ENCODE measurements around the gene CAMK2N2. TPM values are rescaled to one million over a fixed set of nuclear protein-coding genes. Genes with fewer than 3 reads are reported as not detected.

Gene CAMK2N2
- total and polyA plus RNA-seq, 2 donors (not counting 1 experiment from before 2014, with no cell fraction given), result not detected

- no peak for DNase-seq
- Histone ChIP-seq H3K36me3 (replicated peaks in 1 of 2; ENCODE audit: control extremely low read depth in 1 of 2, control insufficient read depth in 1 of 2, extremely low read depth in 1 of 2, insufficient read depth in 2 of 2, low read length in 1 of 2) (no peaks in the 10 kb centered on the region), H3K27ac (ENCODE audit: low read length in 2 of 2) (no peak overlapping the region), H3K79me2 (ENCODE audit: control insufficient read depth, insufficient read depth, low read length) (no peaks in the 10 kb centered on the region), H3K4me2 (replicated peaks; ENCODE audit: low read depth, low read length, poor library complexity, severe bottlenecking) (no peak overlapping the region), H3K4me3 (ENCODE audit: control extremely low read depth in 1 of 5, extremely low read depth in 1 of 5, insufficient read depth in 1 of 5, low read depth in 2 of 5, low read length in 4 of 5) (no peak overlapping the region), H3K9me3 (ENCODE audit: control extremely low read depth in 1 of 3, control insufficient read depth in 2 of 3, insufficient read depth in 1 of 3, low read length in 2 of 3) (no peaks in the 10 kb centered on the region), H3K27me3 (replicated peaks in 1 of 4; ENCODE audit: control extremely low read depth in 1 of 4, control insufficient read depth in 3 of 4, insufficient read depth in 4 of 4, low read length in 3 of 4) (peaks cover 0 to 25% (median 9%) of the 10 kb centered on the region in 4 experiments), H3K4me1 (ENCODE audit: control insufficient read depth in 2 of 2, insufficient read depth in 2 of 2, low read length in 2 of 2) (no peaks in the 10 kb centered on the region), H4K20me1 (ENCODE audit: control insufficient read depth, insufficient read depth, low read length, poor library complexity, severe bottlenecking) (no peaks in the 10 kb centered on the region), H2AFZ (ENCODE audit: insufficient read depth, low read depth, low read length, poor library complexity, severe bottlenecking) (no peak overlapping the region), H3K9ac (ENCODE audit: low read length) (no peak overlapping the region)
- Mint-ChIP-seq H3K4me3 (no peak overlapping the region), H3K9me3 (ENCODE audit: insufficient read depth) (no peaks in the 10 kb centered on the region), H3K4me1 (no peaks in the 10 kb centered on the region), H3K27me3 (peaks cover 27% of the 10 kb centered on the region), H3K27ac (no peak overlapping the region)
- CTCF ChIA-PET, result interaction anchor here (0.9 kb wide), 1 partner anchor 31 kb away, joined by 3 read pairs; no protein-coding TSS in a partner anchor
- POLR2A ChIA-PET, result no interaction called here
- TF ChIP-seq EZH2 (IDR thresholded peaks at IDR 0.05; ENCODE audit: borderline replicate concordance, insufficient read depth, low read depth, low read length, poor library complexity, severe bottlenecking) (no peak), CTCF (IDR thresholded peaks at IDR 0.05) (no peak)
- no peak for ATAC-seq (ENCODE audit: low read depth)
- intact Hi-C loops (cut with micrococcal nuclease), result no loop called here
- 90% methylated on average over 2 of the region's 3 CpGs for WGBS (ENCODE audit: insufficient coverage)
These were observed 38.8 kb downstream of the CAMK2N2 start for GRCh38 chr3:184222521-184222920.

- Mint-ChIP-seq H3K27me3 (peaks cover 16% of the 10 kb centered on the region), H3K4me3 (no peak overlapping the region), H3K9me3 (ENCODE audit: insufficient read depth) (no peaks in the 10 kb centered on the region), H3K27ac (no peak overlapping the region), H3K4me1 (no peaks in the 10 kb centered on the region)
- no peaks in the 10 kb centered on the region for H3K4me1 ChIP-seq (ENCODE audit: control insufficient read depth in 2 of 2, insufficient read depth in 2 of 2, low read length in 2 of 2)
- no peak overlapping the region for H3K9ac ChIP-seq (ENCODE audit: low read length)
- no peak overlapping the region for H3K4me2 ChIP-seq (replicated peaks; ENCODE audit: low read depth, low read length, poor library complexity, severe bottlenecking)
- H3K79me2 ChIP-seq (ENCODE audit: control insufficient read depth, insufficient read depth, low read length), result no peaks in the 10 kb centered on the region
- no peak for ATAC-seq (ENCODE audit: low read depth)
- intact Hi-C loops (cut with micrococcal nuclease), result no loop called here
- H2AFZ ChIP-seq (ENCODE audit: insufficient read depth, low read depth, low read length, poor library complexity, severe bottlenecking), result no peak overlapping the region
- peaks cover 0 to 10% (median 5%) of the 10 kb centered on the region in 4 experiments for H3K27me3 ChIP-seq (replicated peaks in 1 of 4; ENCODE audit: control extremely low read depth in 1 of 4, control insufficient read depth in 3 of 4, insufficient read depth in 4 of 4, low read length in 3 of 4)
- ChIA-PET CTCF (interaction anchor here (3.1 kb wide), 1 partner anchor 9 kb away, joined by 12 read pairs; the partner anchor contains the start of gene VWA5B2), POLR2A (no interaction called here)
- no peak overlapping the region for H3K4me3 ChIP-seq (ENCODE audit: control extremely low read depth in 1 of 5, extremely low read depth in 1 of 5, insufficient read depth in 1 of 5, low read depth in 2 of 5, low read length in 4 of 5)
- no peaks in the 10 kb centered on the region for H3K36me3 ChIP-seq (replicated peaks in 1 of 2; ENCODE audit: control extremely low read depth in 1 of 2, control insufficient read depth in 1 of 2, extremely low read depth in 1 of 2, insufficient read depth in 2 of 2, low read length in 1 of 2)
- H3K27ac ChIP-seq (ENCODE audit: low read length in 2 of 2), result no peak overlapping the region
- H3K9me3 ChIP-seq (ENCODE audit: control extremely low read depth in 1 of 3, control insufficient read depth in 2 of 3, insufficient read depth in 1 of 3, low read length in 2 of 3), result no peaks in the 10 kb centered on the region
- TF ChIP-seq CTCF (IDR thresholded peaks at IDR 0.05) (no peak), EZH2 (IDR thresholded peaks at IDR 0.05; ENCODE audit: borderline replicate concordance, insufficient read depth, low read depth, low read length, poor library complexity, severe bottlenecking) (no peak)
- no peaks in the 10 kb centered on the region for H4K20me1 ChIP-seq (ENCODE audit: control insufficient read depth, insufficient read depth, low read length, poor library complexity, severe bottlenecking)
- 100% methylated on average over 1 of the region's 4 CpGs for WGBS (ENCODE audit: insufficient coverage)
- no peak for DNase-seq
These were observed 42.5 kb downstream of the CAMK2N2 start for GRCh38 chr3:184218814-184219213.
